PC-9 (cell line): Measurements from ENCODE around the gene NOPCHAP1.

Source experiments
- CTCF ChIP-seq: fragments of 200-600 bp; sonication (generic); conservative IDR thresholded peaks from 2 replicates; pipeline ENCODE4 v1.6.1; 2017; ENCODE audit warnings: mixed run types, antibody characterized with exemption, mild to moderate bottlenecking, moderate library complexity
- EZH2 ChIP-seq: fragments of 200-600 bp; sonication (generic); IDR thresholded peaks from 2 replicates; pipeline ENCODE4 v1.8.0; 2017; ENCODE audit warnings: antibody characterized with exemption, low read depth

- TF ChIP-seq CTCF: no peak
- no peak for TF ChIP-seq EZH2
These were observed 41.9 kb upstream of the NOPCHAP1 start for GRCh38 chr12:104944252-104944651.
